NCI-H69 (cell line): ENCODE data around the gene BANP.
A peak's percentile ranks its signal among the peaks of the same experiment; 100 is the strongest.
"Not testable (repeated sequence)": the region's sequence is repeated elsewhere in the genome, so short reads cannot be mapped to it uniquely, and the experiment has no call there.

ENCODE experiments used
- DNase-seq: peaks from one replicate; lab custom pipeline; 2025; lab: John Stamatoyannopoulos, UW

Gene BANP

GRCh38 chr16:87950765-87951551 lies at the start of gene BANP:
Gene BANP (plus strand): TSS chr16:87951434. CDS start chr16:87975116, 23,682 bp downstream.
- DNase-seq, result peak; percentile 97

GRCh38 chr16:87904963-87905362 lies 46.3 kb upstream of the BANP start:
- DNase-seq, result not testable (repeated sequence)

- not testable (repeated sequence) for DNase-seq
Observed at GRCh38 chr16:87905521-87905920, 45.7 kb upstream of the BANP start.

- DNase-seq, result not testable (repeated sequence)
Observed at GRCh38 chr16:87908101-87908500, 43.1 kb upstream of the BANP start.

- DNase-seq, result peak; percentile 59
Observed at GRCh38 chr16:87909203-87909935, 41.9 kb upstream of the BANP start.

- DNase-seq, result peak; percentile 87
Observed at GRCh38 chr16:87911106-87911763, 40.0 kb upstream of the BANP start.

GRCh38 chr16:87912691-87913090 lies 38.5 kb upstream of the BANP start:
- DNase-seq, result not testable (repeated sequence)

GRCh38 chr16:87914021-87914725 lies 37.1 kb upstream of the BANP start:
- DNase-seq, result not testable (repeated sequence)

- DNase-seq, result no peak
Observed at GRCh38 chr16:87914812-87915211, 36.4 kb upstream of the BANP start.

GRCh38 chr16:87917503-87917902 lies 33.7 kb upstream of the BANP start:
- no peak for DNase-seq

- DNase-seq, result no peak
Observed at GRCh38 chr16:87918338-87918737, 32.9 kb upstream of the BANP start.

- DNase-seq, result no peak
Observed at GRCh38 chr16:87918866-87919680, 32.2 kb upstream of the BANP start.

GRCh38 chr16:87919681-87919994 lies 31.6 kb upstream of the BANP start:
- DNase-seq, result no peak

- peak; percentile 76 for DNase-seq
Observed at GRCh38 chr16:87921236-87921773, 29.9 kb upstream of the BANP start.

- peak; percentile 73 for DNase-seq
Observed at GRCh38 chr16:87922250-87922871, 28.9 kb upstream of the BANP start.

- peak; percentile 94 for DNase-seq
Observed at GRCh38 chr16:87924041-87924810, 27.0 kb upstream of the BANP start.

GRCh38 chr16:87924811-87925670 lies 26.2 kb upstream of the BANP start:
- peak; percentile 96 for DNase-seq

- peak; percentile 79 for DNase-seq
Observed at GRCh38 chr16:87926246-87927194, 24.7 kb upstream of the BANP start.
